Middle frontal gyrus (tissue), 1 donor: ENCODE data around the gene PLEKHG4.

Source experiments
- DNase-seq: peaks from one replicate; pipeline ENCODE4 v3.0.0-alpha.2; 2015; ENCODE audit warnings: low spot score; ENCODE audit errors: extremely low spot score

PLEKHG4 gene

GRCh38 chr16:67326472-67327309 lies 47.4 kb downstream of the PLEKHG4 start, which contains the start of the genes KCTD19 and LRRC36:
TSS of gene KCTD19 (minus strand) at chr16:67326741. CDS start at chr16:67326707, 34 bp downstream.
TSS of gene LRRC36 (plus strand) at chr16:67326815. CDS start at chr16:67326863, 48 bp downstream.
- DNase-seq = no peak

- no peak for DNase-seq
Observed at GRCh38 chr16:67327743-67328142, 48.4 kb downstream of the PLEKHG4 start.

GRCh38 chr16:67329901-67330300 lies 50.6 kb downstream of the PLEKHG4 start:
- DNase-seq = no peak

- no peak for DNase-seq
Observed at GRCh38 chr16:67333315-67333714, 54.0 kb downstream of the PLEKHG4 start.

- DNase-seq = no peak
Observed at GRCh38 chr16:67336116-67336515, 56.8 kb downstream of the PLEKHG4 start.

DNA sequence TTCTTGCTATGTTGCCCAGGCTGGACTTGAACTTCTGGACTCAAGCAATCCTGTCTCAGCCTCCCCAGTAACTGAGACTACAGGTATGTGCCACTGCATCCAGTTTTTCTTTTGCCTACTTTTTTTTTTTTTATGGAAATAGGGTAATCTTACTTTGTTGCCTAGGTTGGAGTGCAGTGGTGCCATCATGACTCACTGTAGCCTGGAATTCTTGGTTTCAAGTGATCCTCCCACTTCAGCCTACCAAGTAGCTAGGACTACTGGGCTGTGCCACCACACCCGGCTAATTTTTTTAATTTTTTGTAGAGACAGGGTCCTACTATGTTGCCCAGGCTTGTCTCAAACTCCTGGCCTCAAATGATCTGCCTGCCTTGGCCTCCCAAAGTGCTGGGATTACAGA lies 57.3 kb downstream of the PLEKHG4 start:
- no peak for DNase-seq
